HG02763 (cell line): Measurements from ENCODE around the gene NOS3.

Experiments
- ATAC-seq: cut with Tn5 transposase; IDR thresholded peaks from one replicate; pipeline ENCODE4 v1.9.1; 2021; ENCODE audit warnings: mild to moderate bottlenecking, moderate library complexity; ENCODE audit not compliant: unreplicated experiment

The NOS3 gene

GRCh38 chr7:150977382-150978125 lies 13.3 kb upstream of the NOS3 start:
- ATAC-seq: no peak

- no peak for ATAC-seq
Measured at GRCh38 chr7:150978126-150978789, 12.6 kb upstream of the NOS3 start, which contains the start of gene KCNH2. TSS of gene KCNH2 (minus strand) at chr7:150978321. CDS start at chr7:150977913, 408 bp downstream.

GRCh38 chr7:150979713-150980390 lies 11.0 kb upstream of the NOS3 start:
- no peak for ATAC-seq

GRCh38 chr7:150980663-150981062 lies 10.2 kb upstream of the NOS3 start:
- ATAC-seq: no peak

GRCh38 chr7:150981644-150982043 lies 9.2 kb upstream of the NOS3 start:
- ATAC-seq: no peak

GRCh38 chr7:150982351-150982750 lies 8.5 kb upstream of the NOS3 start:
- no peak for ATAC-seq

- no peak for ATAC-seq
Measured at GRCh38 chr7:150983893-150984368, 6.9 kb upstream of the NOS3 start.

- ATAC-seq: no peak
Measured at GRCh38 chr7:150986099-150986512, 4.7 kb upstream of the NOS3 start.

- no peak for ATAC-seq
Measured at GRCh38 chr7:150986556-150986955, 4.3 kb upstream of the NOS3 start.

- ATAC-seq: no peak
Measured at GRCh38 chr7:150988230-150989226, 2.3 kb upstream of the NOS3 start.

- ATAC-seq: no peak
Measured at GRCh38 chr7:150989456-150989855, 1.4 kb upstream of the NOS3 start.

- no peak for ATAC-seq
Measured at GRCh38 chr7:150992051-150992640, 1.3 kb downstream of the NOS3 start.

- peak; percentile 54 for ATAC-seq
Measured at GRCh38 chr7:150992833-150993302, 2.1 kb downstream of the NOS3 start.

GRCh38 chr7:150993511-150993910 lies 2.7 kb downstream of the NOS3 start:
- no peak for ATAC-seq

GRCh38 chr7:150994141-150994837 lies 3.5 kb downstream of the NOS3 start:
- no peak for ATAC-seq

GRCh38 chr7:150994838-150995510 lies 4.2 kb downstream of the NOS3 start:
- no peak for ATAC-seq

GRCh38 chr7:150996376-150997074 lies 5.7 kb downstream of the NOS3 start:
- no peak for ATAC-seq

GRCh38 chr7:150997075-150997511 lies 6.3 kb downstream of the NOS3 start:
- ATAC-seq: no peak
